ENCODE measurements around the gene KIFC3.
"Not testable (repeated sequence)": the region's sequence is repeated elsewhere in the genome, so short reads cannot be mapped to it uniquely, and the experiment has no call there.

Gene KIFC3

DNA sequence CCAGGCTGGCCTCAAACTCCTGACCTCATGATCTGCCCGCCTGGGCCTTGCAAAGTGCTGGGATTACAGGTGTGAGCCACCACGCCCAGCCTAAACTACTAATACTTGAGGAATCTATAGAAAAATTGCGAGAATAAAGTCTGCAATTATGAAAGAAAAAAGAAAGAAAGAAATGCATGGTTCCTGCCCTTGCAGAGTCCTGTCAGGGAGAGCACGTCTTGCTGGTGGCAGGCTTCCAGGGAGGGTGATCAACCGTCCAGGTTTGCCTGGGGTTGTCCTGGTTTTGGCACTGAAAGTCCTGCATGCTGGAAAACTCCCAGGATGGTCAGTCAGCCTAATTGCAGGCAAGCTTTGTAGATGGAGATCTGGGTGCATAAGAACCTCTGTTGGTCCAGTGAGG is 21.5 kb upstream of the KIFC3 start:
- no peak for DNase-seq

DNA sequence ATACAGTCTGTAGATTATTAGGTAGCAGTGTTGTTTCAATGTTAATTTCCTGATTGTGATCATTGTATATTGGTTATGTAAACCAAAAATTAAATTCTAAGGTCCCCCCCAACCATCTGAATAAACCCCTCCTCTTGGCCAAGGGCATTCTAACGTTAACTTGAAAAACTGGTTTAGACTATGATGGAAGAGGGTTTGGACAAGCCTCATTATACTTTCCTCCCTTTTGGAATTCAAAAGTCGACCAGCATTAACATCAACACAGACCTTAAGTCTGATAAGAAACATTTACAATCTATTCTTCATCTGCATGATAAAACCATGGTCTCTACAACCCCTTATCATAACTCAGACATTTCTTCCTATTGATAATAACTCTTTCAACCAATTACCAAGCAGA is 20.6 kb upstream of the KIFC3 start:
- DNase-seq: no peak

DNA sequence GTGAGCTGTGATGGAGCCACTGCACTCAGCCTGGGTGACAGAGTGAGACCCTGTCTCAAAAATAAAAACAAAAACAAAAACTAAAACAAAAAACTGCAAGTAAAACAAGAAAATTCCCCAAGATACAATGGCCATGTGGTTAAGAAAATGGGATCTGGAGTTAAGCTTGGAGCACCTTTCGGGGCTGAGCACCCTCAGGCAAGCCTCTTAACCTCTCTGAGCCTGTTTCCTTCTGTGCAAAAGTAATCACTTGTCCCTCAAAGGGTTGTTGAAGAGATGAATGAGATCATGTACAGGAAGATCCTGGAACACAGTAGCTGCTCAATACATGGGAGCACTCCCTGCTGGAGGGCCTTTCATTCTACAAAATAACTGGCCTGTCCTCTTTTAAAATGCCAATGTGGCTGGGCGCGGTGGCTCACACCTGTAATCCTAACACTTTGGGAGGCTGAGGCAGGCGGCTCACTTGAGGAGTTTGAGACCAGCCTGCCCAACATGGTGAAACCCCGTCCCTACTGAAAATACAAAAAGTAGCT is 19.8 kb upstream of the KIFC3 start:
- DNase-seq: no peak

DNA sequence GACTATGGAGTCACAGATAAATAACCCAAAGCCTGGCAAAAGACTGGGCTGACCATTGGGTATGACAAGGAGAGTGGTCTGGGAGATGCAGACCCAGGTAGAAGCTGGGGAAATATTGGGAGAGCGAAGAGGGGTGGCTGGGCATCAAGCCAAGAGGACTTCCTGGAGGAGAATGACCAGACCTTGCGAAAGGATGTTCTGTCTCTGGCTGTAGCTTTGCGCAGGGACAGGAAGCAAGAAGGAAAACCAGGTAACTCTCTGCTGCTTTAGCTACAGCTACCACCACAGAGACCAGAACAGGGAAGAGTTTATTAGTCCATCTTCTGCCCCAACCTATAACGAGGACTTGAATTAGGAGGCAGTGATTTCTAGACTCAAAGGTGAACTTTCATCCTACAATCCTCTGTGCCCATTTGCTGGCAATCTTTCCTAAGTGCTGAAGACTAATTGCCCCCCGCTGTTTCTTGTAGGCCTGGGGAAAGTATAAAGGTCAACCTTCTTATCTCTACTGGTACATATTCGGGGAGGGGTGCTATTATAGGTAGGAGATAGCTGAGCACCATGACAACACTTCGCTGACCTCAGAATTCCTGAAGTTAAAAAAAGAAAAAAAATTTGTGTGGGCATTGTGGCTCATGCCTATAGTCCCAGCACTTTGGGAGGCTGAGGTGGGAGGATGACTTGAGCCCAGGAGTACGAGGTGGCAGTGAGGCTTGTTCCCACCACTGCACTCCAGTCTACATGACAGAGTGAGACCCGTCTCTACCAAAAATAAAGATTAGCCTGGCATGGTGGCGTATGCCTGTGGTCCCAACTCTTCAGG is 19.1 kb upstream of the KIFC3 start:
- no peak for DNase-seq

DNA sequence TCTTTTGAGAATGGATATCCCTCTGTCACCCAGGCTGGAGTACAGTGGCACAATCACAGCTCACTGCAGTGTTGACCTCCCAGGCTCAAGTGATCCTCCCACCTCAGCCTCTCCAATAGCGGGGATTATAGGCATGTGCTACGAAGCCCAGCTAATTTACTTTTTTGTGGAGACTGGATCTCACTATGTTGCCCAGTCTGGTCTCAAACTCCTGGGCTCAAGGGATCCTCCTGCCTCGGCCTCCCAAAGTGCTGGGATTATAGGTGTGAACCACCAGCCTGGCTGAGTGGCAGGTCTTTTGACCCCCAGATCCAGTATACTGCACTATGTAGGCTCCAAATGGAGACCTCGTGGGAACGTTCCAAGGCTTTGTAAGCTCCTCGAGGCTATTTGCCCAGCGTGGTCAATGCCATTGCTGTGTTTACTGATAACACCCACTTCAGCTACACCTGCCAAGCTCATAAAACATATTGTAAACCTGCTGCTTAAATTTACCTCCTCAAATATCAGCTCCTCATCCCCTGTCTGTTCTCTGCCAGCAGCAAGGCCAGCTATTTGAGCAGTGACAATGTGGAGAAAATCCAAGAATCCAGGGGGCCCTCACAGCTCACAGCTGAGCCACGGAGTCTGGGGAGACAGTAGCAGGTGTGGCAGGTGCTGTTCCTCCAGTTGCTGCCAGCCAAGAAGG is 16.2 kb upstream of the KIFC3 start:
- no peak for DNase-seq

DNA sequence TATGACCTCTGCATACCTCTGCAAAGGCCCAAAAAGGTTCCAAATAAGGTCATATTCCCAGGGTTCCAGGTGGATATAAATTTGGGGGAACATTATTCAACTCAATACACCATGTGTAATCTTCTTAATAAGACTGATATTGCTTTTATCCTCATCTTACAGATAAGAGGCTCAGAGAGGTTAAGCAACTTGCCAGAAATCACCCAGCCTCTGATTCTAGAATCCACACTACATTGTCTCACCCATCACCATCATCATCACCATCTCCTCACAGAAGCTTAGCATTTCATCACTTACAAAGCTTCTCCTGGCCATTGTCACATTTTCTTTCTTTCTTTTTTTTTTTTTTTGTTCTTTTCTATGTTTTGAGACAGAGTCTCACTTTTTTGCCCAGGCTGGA is 15.4 kb upstream of the KIFC3 start:
- no peak for DNase-seq

DNA sequence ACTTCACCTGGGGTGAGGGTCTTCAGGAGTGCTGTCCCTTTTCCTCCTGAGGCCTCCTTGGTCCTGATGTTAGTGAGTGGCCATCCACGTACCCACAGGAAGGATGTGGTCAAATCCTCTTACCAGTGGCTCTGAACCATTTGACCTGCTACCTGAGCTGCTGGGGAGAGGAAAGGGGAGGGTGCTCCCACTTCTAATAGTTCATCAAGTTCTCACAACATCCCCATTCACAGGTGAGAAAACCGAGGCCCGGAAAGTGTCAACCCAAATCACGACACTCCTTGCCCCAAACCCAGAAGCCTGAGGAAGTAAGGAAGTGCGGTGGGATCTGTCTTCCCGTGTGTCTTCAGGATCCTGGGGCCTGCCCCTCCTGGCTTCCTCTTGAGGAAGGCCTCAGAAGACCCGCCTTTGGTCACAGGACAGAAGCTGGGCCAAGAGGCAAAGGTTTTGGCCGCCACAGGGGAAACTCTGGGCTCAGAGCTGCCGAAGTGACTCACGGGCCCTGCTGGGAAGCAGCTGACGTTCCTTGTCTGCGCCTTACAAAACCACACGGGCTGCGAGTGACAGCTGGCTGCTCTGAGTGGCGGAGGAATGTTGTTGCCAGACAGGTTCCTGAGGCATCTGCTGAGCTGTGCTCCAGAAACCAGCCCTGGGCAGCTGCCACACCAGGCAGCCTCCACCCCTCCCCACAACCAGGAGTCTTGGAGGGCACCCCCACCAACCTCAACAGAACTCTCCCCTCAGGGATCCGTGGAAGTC is 13.9 kb upstream of the KIFC3 start:
- no peak for DNase-seq

DNA sequence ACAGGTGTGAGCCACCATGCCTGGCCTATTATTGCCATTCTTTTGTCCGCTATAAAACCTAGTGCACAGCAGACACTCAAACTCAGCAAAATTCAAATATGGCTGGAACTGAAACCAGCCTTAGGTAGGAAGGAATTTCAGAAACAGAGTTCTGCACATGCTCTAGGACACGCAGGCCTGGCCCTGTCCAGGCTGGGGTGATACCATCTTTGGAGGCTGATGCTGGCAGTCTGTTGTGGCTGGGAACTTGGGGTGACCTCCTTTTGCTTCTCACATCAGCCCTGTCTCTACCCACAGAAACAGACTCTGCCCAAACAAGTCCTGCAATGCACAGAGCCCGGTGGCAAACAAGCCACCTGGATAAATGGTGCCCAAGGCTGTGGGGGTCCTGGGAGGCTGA is 12.6 kb upstream of the KIFC3 start:
- DNase-seq: no peak

DNA sequence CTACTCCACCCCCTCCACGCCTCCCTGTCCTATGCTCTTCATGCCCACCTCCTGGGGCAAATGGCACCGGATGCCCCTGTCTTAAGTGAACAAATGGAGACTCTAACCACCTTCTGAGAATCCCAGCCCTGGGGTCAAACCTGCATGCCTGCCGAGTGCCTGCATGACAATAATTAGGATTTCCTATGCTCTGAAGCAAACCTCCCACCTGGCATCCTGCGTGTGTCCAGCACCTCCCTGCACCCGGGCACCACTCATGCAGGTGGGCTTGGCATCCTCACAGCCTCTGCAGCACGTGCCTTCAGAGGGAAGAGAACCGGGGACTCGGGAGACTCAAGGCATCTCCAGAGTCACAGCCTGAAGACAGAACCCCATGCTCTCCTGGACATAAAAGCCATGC is 11.2 kb upstream of the KIFC3 start:
- no peak for DNase-seq

DNA sequence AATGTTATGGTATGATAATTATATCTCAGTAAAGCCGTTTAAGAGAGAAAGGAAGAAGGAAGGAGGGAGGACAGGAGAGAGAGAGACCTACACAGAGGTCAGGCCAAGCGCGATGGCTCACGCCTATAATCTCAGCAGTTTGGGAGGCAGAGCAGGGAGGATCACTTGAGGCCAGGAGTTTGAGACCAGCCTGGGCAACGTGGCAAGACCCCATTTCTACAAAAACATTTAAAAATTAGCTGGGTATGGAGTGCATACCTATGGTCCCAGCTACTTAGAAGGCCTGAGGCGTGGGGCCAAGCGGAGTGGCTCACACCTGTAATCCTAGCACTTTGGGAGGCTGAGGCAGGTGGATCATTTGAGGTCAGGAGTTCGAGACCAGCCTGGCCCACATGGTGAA is 9.0 kb upstream of the KIFC3 start:
- not testable (repeated sequence) for DNase-seq

DNA sequence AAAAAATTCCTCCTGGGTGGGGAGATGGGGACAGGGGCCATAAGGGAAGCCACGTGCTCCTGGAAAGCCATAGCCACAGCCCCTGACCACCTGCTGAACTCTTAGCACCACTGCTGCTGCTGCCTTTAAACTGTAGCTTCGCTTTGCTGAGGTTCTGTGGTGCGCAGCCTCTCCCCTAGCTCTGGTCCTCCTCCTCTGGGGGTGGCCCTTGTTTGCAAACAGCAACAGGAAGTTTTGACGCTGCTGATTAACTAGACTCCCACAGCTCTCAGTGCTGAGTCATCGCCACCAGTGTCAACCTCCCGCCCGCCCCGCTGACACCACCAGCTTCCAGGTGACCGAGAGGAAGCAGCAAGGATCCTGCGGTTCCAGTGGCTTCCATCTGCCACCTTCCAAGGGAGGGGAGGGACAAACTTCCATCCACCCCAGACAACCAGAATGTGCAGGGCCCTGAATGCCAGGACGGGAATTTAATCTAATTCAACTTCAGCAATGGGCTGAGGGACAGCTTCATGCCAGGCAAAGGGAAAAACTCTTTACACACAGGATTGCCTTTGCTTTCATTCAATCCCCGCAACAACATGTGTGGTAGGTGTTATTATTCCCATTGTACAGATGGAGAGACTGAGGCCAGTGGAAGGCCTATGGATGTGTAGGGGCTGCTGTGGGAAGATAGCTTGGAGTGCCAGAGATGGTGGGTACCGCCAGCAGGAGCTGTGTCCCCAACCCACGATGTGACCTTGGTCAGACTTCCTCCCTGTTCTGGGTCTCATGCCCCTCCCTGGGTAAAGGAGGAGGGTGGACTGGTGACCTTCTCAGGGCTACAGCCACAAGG is 8.1 kb upstream of the KIFC3 start:
- peak; percentile 80 for DNase-seq

DNA sequence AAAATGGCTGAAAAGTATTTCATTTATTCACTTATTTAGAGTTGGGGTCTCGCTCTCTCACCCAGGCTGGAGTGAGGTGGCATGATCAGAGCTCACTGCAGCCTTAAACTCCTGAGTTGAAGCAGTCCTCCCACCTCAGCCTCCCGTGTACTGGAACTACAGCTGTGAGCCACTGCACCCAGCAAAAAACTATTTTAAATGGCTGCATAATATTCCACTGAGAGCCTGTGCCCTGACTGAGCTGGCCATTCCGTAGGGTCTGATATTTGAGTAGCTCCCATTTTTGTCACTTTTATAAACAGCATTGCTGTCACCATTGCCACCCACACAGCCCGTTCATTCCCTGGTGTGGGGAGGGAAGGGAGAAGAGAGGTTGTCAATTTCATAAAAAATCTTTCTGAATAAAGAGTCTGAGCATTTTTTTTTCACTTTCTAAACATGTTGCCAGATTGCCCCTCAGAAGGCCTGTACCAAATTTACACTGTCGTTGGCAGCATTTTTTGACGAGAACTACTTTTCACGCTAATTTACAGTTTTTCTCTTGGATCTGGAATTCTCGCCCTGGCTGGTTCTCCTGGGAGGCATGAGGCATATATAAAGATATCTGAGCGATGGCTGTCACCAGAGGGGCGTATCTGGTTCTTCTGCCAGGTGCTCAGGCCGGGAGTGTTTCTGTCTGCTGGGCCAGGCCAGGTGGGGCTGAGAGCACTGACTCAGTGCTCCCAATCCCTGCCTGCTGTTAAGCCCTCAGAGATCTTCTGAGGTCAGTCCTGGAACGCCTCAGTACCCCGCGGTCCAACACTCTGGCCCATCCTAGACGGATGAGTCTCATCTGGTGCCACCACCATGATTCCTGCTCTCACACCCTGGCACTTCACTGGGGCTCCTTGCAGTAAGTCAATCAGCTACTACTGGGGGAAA is 7.2 kb upstream of the KIFC3 start:
- DNase-seq: no peak

DNA sequence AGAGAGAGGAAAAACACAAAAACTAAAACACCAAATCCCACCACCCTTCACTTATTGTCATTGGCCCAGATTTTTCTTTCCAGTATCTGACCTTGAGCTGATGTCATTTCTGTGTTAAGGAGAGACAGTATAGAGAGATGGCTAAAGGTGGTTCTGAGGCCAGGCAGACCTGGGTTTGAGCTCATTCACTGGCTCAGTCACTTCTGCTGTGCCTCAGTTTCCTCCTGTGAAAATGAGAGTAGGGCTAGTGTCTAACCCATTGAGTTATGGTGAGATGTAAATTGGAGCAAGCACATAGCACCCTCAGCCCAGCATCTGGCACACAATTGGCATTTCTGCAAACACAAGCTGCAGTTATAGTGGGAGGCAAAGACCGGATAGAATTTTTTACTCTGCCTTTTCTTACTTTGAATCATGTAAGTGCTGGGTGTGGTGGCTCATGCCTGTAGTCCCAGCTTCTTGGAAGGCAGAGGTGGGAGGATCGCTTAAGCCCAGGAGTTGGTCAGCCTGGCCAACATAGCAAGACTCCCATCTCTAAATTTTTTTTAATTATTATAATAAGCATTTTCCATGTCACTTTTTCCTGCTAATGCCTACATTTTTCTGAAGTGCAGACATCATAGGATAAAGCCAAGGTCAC is 6.4 kb upstream of the KIFC3 start:
- no peak for DNase-seq

DNA sequence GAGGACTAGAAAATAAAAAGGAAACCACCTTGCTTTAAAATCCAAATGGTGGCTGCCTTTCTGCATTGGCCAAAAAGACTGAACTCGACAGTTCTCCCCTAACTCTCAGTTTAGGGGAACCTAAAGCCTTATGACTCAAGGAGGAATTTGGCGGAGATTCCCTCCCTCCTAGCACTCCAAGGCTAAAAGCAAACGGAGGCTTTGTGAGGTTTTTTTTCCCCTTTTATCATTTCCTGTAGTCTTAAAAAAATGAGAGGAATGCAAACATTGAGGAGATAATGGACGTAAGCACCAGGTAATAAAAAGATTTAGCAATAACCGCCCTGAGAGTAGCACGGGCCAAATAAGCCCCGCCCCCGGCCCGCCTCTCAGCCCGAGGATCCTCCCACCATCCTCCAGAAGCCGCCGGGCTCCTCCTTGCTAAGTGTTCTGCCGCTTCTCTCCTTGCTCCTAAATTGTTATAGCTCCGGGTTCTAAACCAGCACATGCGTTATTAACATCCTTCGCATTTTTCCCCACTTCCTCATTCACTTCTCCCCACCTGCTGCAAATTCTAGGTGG is 5.8 kb upstream of the KIFC3 start:
- peak; percentile 77 for DNase-seq

DNA sequence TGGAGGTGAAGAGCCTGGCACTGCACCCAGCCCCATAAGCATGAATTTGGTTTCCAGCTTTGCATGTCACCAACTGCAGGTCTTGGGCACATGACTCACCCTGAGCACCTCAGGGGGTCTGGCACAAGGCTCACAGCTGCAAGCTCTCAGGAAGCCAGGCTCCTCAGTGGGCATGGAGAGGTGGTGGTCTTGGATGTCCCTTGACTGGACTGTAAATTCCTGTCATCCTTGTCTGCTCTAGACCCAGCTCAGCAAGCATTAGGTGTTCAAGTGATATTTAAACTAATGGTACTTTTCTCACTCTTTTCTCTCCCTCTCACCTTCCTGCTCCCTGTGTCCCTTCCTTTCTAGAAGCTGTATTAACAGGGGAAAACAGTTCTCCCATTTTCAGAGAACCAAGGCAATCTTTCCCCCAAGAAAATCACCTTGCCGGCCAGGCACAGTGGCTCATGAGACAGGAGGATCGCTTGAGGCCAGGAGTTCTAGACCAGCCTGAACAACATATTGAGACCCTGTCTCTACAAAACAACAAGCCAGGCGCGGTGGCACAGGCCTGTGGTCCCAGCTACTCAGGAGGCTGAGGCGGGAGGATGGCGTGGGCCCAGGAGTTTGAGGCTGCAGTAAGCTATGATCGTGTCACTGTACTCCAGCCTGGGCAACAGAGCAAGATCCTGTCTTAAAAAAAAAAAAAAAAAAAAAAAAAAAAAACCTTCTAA is 5.1 kb upstream of the KIFC3 start:
- no peak for DNase-seq

DNA sequence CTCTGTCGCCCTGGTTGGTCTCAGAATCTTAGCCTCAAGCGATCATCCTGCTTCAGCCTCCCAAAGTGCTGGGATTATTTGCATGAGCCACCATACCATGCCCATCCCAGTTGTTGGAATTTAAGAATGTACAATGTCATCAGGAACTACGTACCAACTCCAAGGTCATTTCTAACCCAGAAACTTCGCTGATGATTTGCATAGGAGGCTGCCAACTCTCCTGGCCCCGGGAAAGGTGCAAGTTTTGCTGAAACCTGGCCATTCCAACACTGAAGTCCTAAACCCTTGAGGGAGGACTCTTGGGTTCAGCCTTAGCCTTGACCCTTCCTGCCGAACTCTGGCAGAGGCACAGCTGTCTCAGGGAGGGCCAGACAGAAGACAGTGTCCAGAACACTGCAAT is 2.9 kb upstream of the KIFC3 start:
- no peak for DNase-seq

DNA sequence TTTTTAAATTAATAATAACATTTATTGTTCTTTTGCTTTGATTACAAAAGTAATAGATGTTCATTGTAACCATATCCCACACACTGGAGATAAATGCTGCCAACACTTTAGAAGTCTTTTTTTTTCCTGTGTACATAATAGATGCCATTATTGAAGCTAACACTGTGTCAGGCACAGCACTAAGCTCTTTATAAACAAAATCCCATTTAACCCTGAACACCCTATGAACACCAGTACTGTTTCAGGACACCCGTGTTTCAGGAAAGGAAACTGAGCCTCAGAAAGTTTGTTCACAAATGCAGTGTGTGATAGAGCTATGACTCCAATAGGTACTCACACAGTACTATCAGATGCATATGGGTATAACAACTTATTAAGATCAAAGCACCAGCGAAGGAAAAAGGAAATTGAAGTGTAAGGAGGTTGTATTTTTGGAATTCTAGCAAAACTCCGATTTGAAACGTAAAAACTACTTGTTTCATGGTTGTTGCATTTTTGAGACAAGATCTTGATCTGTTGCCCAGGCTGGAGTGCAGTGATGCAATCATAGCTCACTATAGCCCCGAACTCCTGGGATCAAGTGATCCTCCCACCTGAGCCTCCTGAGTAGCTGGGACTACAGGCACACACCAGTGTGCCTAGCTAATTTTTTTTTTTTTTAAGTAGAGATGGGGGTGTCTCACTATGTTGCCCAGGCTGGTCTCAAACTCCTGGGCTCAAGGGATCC is 2.0 kb upstream of the KIFC3 start:
- DNase-seq: no peak

DNA sequence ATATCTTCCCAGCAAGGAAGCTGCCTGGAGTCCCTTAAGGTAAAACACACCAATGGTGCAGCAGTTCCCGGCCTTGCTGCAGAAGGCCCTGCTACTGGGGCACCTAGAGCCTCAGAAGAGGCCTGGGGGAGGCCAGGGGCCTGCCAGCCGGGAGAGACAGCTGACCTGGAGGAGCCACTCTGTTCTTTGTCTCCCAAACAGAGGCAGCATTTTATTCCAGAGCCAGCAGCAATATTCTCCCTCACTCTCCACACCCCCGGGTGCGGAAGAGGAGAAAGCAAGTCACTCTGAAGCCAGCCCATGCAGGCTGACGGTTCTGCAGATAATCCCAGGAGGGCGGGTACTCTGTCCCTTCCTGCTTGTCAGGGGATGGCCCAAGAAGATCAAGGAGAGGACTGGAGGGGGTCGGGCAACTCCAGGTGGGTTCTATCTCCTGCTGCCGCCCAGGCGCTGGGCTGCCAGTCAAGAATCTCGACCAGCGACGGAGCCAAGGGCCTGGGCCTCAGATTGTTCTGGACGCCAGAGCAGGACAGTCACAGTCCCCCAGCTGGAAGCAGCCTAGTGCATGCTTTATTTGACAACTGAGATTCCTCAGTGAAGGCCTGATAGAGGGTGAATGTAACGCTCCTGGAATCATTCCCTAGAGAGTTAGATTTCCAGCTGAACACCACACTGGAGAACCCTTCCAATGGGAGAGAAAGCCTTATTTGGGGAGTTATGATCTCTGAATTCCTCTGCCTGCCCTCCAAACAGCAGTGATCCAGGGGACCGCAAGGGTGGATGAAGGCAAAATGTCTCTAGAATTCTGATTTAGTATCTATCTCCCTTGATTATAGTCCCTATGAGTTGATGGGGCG is 1.1 kb upstream of the KIFC3 start:
- no peak for DNase-seq
